OCI-LY7 (cell line): ENCODE data around the gene PLEKHA6. TPM values are rescaled to one million over a fixed set of nuclear protein-coding genes. Genes with fewer than 3 reads are reported as not detected.
A peak's percentile ranks its signal among the peaks of the same experiment; 100 is the strongest.

ENCODE experiments used
- BruUV-seq: library from RNA; stranded (reverse); fragments of 400-500 nt; replicated peaks from 2 replicates; lab custom pipeline; 2021; lab: Mats Ljungman, UMichigan
- CTCF ChIA-PET: fragments of 300-600 bp; sonication (Branson Sonifier 250); formaldehyde crosslinking; loops from one replicate; lab custom pipeline; 2022; ENCODE audit warnings: antibody characterized with exemption; ENCODE audit not compliant: unreplicated experiment; lab: Charles Lee
- POLR2A ChIA-PET: fragments of 300-600 bp; sonication (Branson Sonifier 250); formaldehyde crosslinking; loops from one replicate; lab custom pipeline; 2022; ENCODE audit warnings: antibody characterized with exemption; lab: Charles Lee
- DNase-seq: peaks from one replicate; pipeline ENCODE4 v3.0.0-alpha.2; 2015; ENCODE audit warnings: low spot score
- H2AFZ ChIP-seq: fragments of 200-600 bp; sonication (generic), shearing (Covaris generic); 2 replicates; pipeline ENCODE4 v1.6.1; 2014; ENCODE audit warnings: mild to moderate bottlenecking, antibody characterized with exemption, low read length, moderate library complexity
- H3K27ac ChIP-seq: fragments of 200-600 bp; sonication (generic); 2 replicates; pipeline ENCODE4 v1.5.1; 2014; ENCODE audit warnings: mixed run types, low read depth, mild to moderate bottlenecking, moderate library complexity, low read length, inconsistent platforms; ENCODE audit not compliant: poor library complexity, severe bottlenecking
- H3K36me3 ChIP-seq: fragments of 200-600 bp; sonication (generic); 2 replicates; pipeline ENCODE4 v1.6.1; 2014; ENCODE audit warnings: mild to moderate bottlenecking, antibody characterized with exemption, low read length, moderate library complexity, mixed read lengths; ENCODE audit not compliant: insufficient read depth
- H3K4me1 ChIP-seq: fragments of 200-600 bp; sonication (generic); 2 replicates; pipeline ENCODE4 v1.5.1; 2014; ENCODE audit warnings: mild to moderate bottlenecking, low read length; ENCODE audit not compliant: insufficient read depth, poor library complexity, severe bottlenecking
- H3K4me2 ChIP-seq: fragments of 200-600 bp; sonication (generic); 2 replicates; pipeline ENCODE4 v1.6.1; 2014; ENCODE audit warnings: mild to moderate bottlenecking, low read length
- H3K4me3 ChIP-seq: fragments of 200-600 bp; sonication (generic); 2 replicates; pipeline ENCODE4 v1.5.1; 2014; ENCODE audit warnings: mild to moderate bottlenecking, low read depth, low read length; ENCODE audit not compliant: poor library complexity, severe bottlenecking
- H3K79me2 ChIP-seq: fragments of 200-600 bp; sonication (generic); 2 replicates; pipeline ENCODE4 v1.6.1; 2016; ENCODE audit warnings: low read depth, mild to moderate bottlenecking, low read length, moderate library complexity, mixed read lengths; ENCODE audit not compliant: insufficient read depth
- H3K9me2 ChIP-seq: fragments of 200-600 bp; sonication (generic); 2 replicates; pipeline ENCODE4 v1.6.1; 2016; ENCODE audit warnings: mild to moderate bottlenecking, low read length, mixed read lengths; ENCODE audit not compliant: insufficient read depth
- H3K9me3 ChIP-seq: fragments of 200-600 bp; sonication (generic); 2 replicates; pipeline ENCODE4 v1.6.1; 2014; ENCODE audit warnings: mild to moderate bottlenecking, mixed run types, low read length, mixed read lengths
- H4K20me1 ChIP-seq: fragments of 200-600 bp; sonication (generic); 2 replicates; pipeline ENCODE4 v1.6.1; 2014; ENCODE audit warnings: mild to moderate bottlenecking, antibody characterized with exemption, low read length, moderate library complexity, mixed read lengths; ENCODE audit not compliant: insufficient read depth
- EZH2phosphoT487 ChIP-seq: fragments of 200-600 bp; sonication (generic); IDR thresholded peaks from 2 replicates; pipeline ENCODE4 v1.6.1; 2018; ENCODE audit warnings: low read depth, borderline replicate concordance, mild to moderate bottlenecking, mixed run types, antibody characterized with exemption, low read length, moderate library complexity, mixed read lengths
- intact Hi-C: fragments of 100-400 bp; cut with micrococcal nuclease; formaldehyde crosslinking; loops from one replicate; pipeline ENCODE4 v1.10.0; 2022; ENCODE audit not compliant: unreplicated experiment
- total RNA-seq, 2 experiments: library from RNA; depleted of rRNA in 1 of 2; stranded (reverse); fragments of >200 nt in 1 of 2; shearing (Covaris generic) in 1 of 2; gene quantifications; 2 replicates each; pipeline ENCODE4 v1.2.3, GENCODE V29; 2014 to 2022
- TF ChIP-seq, protein P1 (sequence below): fragments of 200-600 bp; sonication (generic); conservative IDR thresholded peaks from 2 replicates; pipeline ENCODE4 v1.5.1; 2014; ENCODE audit warnings: mild to moderate bottlenecking, antibody characterized with exemption, low read length, moderate library complexity, mixed read lengths

PLEKHA6 gene
- total RNA-seq, 2 experiments from 2014 or later: not detected

DNA sequence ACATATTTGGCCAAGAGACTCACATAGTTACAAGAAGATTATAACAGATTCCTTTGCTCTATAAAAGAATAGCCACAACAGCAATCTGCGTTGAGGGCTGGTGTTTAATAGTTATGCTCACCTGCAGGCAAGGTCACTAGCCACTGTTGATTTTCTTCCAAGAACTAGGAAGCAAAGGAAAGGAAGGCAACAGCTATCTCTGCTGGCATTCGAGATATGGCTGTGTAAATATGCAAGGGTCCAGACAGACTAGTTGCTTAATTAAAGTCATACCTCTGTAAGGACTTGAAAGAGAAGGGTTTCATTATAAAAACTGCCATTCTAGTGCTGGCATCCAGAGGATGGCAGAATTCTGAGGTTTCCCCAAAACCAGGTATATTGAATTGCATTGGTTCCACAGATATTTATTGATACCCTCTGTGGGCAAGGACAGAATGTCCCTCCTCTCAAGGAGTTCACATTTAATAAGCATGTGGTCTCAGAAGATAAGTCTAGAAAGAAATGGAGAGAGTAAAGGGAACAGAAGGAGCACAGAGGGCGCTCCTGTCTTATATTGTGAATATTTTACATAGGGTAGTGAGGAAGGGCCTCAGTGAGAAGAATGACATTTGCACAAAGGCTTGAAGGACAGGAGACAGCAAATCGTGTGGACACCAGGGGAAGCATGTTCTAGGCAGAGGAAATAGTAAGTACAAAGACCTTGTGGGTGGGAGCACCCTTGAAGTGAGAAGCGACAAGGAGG lies 23.6 kb upstream of the PLEKHA6 start:
- peaks cover 3% of the 10 kb centered on the region for H3K4me1 ChIP-seq
- H3K36me3 ChIP-seq: no peaks in the 10 kb centered on the region
- POLR2A ChIA-PET: interaction anchor here (0.5 kb wide), 1 partner anchor 793 kb away, joined by 3 read pairs; no protein-coding TSS in a partner anchor
- no peaks in the 10 kb centered on the region for H3K79me2 ChIP-seq
- TF ChIP-seq, protein P1, sequence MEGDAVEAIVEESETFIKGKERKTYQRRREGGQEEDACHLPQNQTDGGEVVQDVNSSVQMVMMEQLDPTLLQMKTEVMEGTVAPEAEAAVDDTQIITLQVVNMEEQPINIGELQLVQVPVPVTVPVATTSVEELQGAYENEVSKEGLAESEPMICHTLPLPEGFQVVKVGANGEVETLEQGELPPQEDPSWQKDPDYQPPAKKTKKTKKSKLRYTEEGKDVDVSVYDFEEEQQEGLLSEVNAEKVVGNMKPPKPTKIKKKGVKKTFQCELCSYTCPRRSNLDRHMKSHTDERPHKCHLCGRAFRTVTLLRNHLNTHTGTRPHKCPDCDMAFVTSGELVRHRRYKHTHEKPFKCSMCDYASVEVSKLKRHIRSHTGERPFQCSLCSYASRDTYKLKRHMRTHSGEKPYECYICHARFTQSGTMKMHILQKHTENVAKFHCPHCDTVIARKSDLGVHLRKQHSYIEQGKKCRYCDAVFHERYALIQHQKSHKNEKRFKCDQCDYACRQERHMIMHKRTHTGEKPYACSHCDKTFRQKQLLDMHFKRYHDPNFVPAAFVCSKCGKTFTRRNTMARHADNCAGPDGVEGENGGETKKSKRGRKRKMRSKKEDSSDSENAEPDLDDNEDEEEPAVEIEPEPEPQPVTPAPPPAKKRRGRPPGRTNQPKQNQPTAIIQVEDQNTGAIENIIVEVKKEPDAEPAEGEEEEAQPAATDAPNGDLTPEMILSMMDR: peak; percentile 48
- no peak for TF ChIP-seq EZH2phosphoT487
- no peak overlapping the region for H3K27ac ChIP-seq
- no peaks in the 10 kb centered on the region for H4K20me1 ChIP-seq
- DNase-seq: no peak
- H3K4me3 ChIP-seq: no peak overlapping the region
- no peak overlapping the region for H3K4me2 ChIP-seq
- H2AFZ ChIP-seq: peak overlapping the region; percentile 13; the same call in 1 of the 2 replicates
- H3K9me3 ChIP-seq: no peaks in the 10 kb centered on the region
- BruUV-seq: no TSS peak
- CTCF ChIA-PET: no interaction called here
- intact Hi-C loops: no loop called here
- H3K9me2 ChIP-seq: no peaks in the 10 kb centered on the region

DNA sequence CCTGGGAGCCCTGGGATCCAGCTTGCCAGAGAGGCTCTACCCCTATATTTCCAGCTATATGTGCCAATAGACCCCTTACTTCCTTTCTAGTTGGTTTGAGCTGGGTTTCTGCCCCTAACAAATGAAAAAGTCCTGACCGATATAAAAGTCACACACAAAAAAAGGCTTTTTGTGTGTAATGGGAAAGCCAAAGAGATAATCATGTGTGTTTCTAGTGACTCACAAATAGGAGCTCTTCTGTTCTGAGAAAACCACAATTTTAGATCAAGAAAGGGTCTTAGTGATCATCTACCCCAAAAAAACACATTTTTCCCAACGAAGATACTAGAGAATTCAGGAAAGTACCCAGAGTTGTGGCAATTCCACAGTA lies 23.0 kb upstream of the PLEKHA6 start:
- intact Hi-C loops: no loop called here
- H3K4me3 ChIP-seq: peak overlapping the region; percentile 49
- no peak overlapping the region for H3K27ac ChIP-seq
- no peaks in the 10 kb centered on the region for H3K9me2 ChIP-seq
- no TSS peak for BruUV-seq
- peak overlapping the region; percentile 13; the same call in 1 of the 2 replicates for H2AFZ ChIP-seq
- H3K4me2 ChIP-seq: peak overlapping the region; percentile 55
- H3K79me2 ChIP-seq: no peaks in the 10 kb centered on the region
- no peaks in the 10 kb centered on the region for H3K9me3 ChIP-seq
- DNase-seq: no peak
- CTCF ChIA-PET: no interaction called here
- POLR2A ChIA-PET: interaction anchor here (0.5 kb wide), 1 partner anchor 794 kb away, joined by 3 read pairs; no protein-coding TSS in a partner anchor
- no peaks in the 10 kb centered on the region for H3K36me3 ChIP-seq
- H3K4me1 ChIP-seq: peaks cover 8% of the 10 kb centered on the region
- H4K20me1 ChIP-seq: no peaks in the 10 kb centered on the region
- no peak for TF ChIP-seq EZH2phosphoT487
- TF ChIP-seq, protein P1: no peak

DNA sequence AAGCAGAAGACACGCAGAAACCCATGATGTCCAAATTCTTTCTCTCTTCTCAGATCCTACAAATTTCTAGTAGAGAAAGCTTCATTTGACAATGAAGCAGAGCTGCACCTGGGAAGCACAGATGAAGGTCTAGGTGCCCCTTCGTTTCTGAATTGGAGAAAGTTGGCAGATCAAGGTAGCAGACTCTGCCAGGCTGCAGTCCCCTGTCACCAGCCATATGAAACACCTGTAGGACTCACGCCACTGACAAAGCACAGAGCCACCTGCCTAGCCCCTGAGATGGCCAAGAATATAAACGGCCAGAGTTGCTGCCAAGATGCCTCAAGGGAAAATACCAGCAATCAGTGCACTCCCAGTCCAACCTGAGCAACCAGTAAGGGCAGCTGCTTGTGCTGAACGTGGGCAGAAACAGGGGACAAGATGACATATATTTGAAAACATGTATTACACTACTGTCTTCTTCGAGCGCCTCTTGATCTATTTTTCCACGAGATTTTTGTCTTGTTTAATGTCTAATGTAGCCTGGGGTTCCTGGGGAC lies 20.6 kb upstream of the PLEKHA6 start:
- H3K36me3 ChIP-seq: no peaks in the 10 kb centered on the region
- H3K4me3 ChIP-seq: no peak overlapping the region
- ChIA-PET POLR2A (interaction anchor here (0.8 kb wide), 1 partner anchor 10 kb away, joined by 3 read pairs; no protein-coding TSS in a partner anchor), CTCF (interaction anchor here (0.9 kb wide), 1 partner anchor 18 kb away, joined by 3 read pairs; no protein-coding TSS in a partner anchor)
- no peaks in the 10 kb centered on the region for H3K9me3 ChIP-seq
- no peak overlapping the region for H2AFZ ChIP-seq
- no peak overlapping the region for H3K27ac ChIP-seq
- intact Hi-C loops: no loop called here
- TF ChIP-seq, protein P1: no peak
- TF ChIP-seq EZH2phosphoT487: no peak
- no TSS peak for BruUV-seq
- H3K79me2 ChIP-seq: no peaks in the 10 kb centered on the region
- DNase-seq: no peak
- H3K4me1 ChIP-seq: peaks cover 8% of the 10 kb centered on the region
- H3K4me2 ChIP-seq: no peak overlapping the region
- H4K20me1 ChIP-seq: no peaks in the 10 kb centered on the region
- no peaks in the 10 kb centered on the region for H3K9me2 ChIP-seq
